H1 (cell line): Measurements from ENCODE around the gene LEPR. TPM values are rescaled to one million over a fixed set of nuclear protein-coding genes. Genes with fewer than 3 reads are reported as not detected.

Source experiments
- CTCF ChIA-PET: fragments of 300-600 bp; sonication (Branson Sonifier 250); formaldehyde crosslinking; loops from one replicate; lab custom pipeline; 2021; ENCODE audit not compliant: partially characterized antibody; lab: Charles Lee
- POLR2A ChIA-PET: fragments of 300-600 bp; sonication (Branson Sonifier 250); formaldehyde crosslinking; loops from one replicate; lab custom pipeline; 2021; ENCODE audit warnings: inconsistent platforms; ENCODE audit not compliant: partially characterized antibody; lab: Charles Lee
- DNase-seq, 2 experiments: peaks; one replicate each; pipeline versions ENCODE4 v3.0.0 to v3.0.0-alpha.2; 2010 to 2022; ENCODE audit warnings: low spot score in 2 of 2, low read depth in 1 of 2, mixed read lengths in 1 of 2
- FAIRE-seq: peaks from 2 replicates; lab custom pipeline; 2011; peaks lifted over from hg19 to GRCh38; lab: Jason Lieb, UNC
- H2AFZ ChIP-seq: 2 replicates; pipeline ENCODE4 v1.8.1; 2012; ENCODE audit warnings: low read length, inconsistent platforms
- H2AK5ac ChIP-seq: 2 replicates; pipeline ENCODE4 v1.6.1; 2013; ENCODE audit warnings: low read depth, low read length
- H2BK120ac ChIP-seq: replicated peaks from 2 replicates; pipeline ENCODE3; 2013; ENCODE audit warnings: low read depth, low read length, inconsistent platforms
- H2BK12ac ChIP-seq: 2 replicates; pipeline ENCODE4 v1.6.1; 2013; ENCODE audit warnings: low read depth, low read length
- H2BK15ac ChIP-seq: 2 replicates; pipeline ENCODE4 v1.6.1; 2013; ENCODE audit warnings: low read length
- H2BK20ac ChIP-seq: 2 replicates; pipeline ENCODE4 v1.6.1; 2013; ENCODE audit warnings: low read length
- H2BK5ac ChIP-seq: 2 replicates; pipeline ENCODE4 v1.6.1; 2013; ENCODE audit warnings: low read depth, low read length
- H3K14ac ChIP-seq: 2 replicates; pipeline ENCODE4 v1.6.1; 2013; ENCODE audit warnings: inconsistent platforms; ENCODE audit not compliant: insufficient read length
- H3K18ac ChIP-seq: 2 replicates; pipeline ENCODE4 v1.6.1; 2013; ENCODE audit warnings: low read length; ENCODE audit errors: extremely low read depth
- H3K23ac ChIP-seq: 2 replicates; pipeline ENCODE4 v1.6.1; 2013; ENCODE audit warnings: inconsistent platforms; ENCODE audit not compliant: insufficient read length
- H3K23me2 ChIP-seq: 2 replicates; pipeline ENCODE4 v1.6.1; 2013; ENCODE audit warnings: low read depth, low read length
- H3K27ac ChIP-seq: 2 replicates; pipeline ENCODE4 v1.6.1; 2011; ENCODE audit warnings: low read depth, low read length, inconsistent platforms
- H3K27me3 ChIP-seq, 4 experiments: replicated peaks in 1 of 4; 1 replicate in 1 of 4; 2 replicates in 3 of 4; pipeline versions ENCODE4 v1.6.1 to v1.8.1; 2011 to 2013; ENCODE audit warnings: low read length in 3 of 4, mild to moderate bottlenecking in 3 of 4, inconsistent platforms in 2 of 4, mixed read lengths in 2 of 4, moderate library complexity in 1 of 4; ENCODE audit not compliant: control insufficient read depth in 3 of 4, insufficient read depth in 3 of 4; ENCODE audit errors: extremely low read depth in 1 of 4
- H3K36me3 ChIP-seq, 4 experiments: 2 replicates each; pipeline versions ENCODE4 v1.6.1 to v1.8.1; 2011 to 2013; ENCODE audit warnings: mild to moderate bottlenecking in 4 of 4, low read length in 3 of 4, moderate library complexity in 2 of 4, control low read depth in 1 of 4, inconsistent platforms in 1 of 4; ENCODE audit not compliant: insufficient read depth in 4 of 4, control insufficient read depth in 2 of 4
- H3K4ac ChIP-seq: replicated peaks from 2 replicates; pipeline ENCODE3; 2013; ENCODE audit warnings: low read length, low read depth, mixed read lengths, inconsistent platforms; ENCODE audit not compliant: insufficient read length
- H3K4me1 ChIP-seq, 4 experiments: replicated peaks in 1 of 4; 1 replicate in 1 of 4; 2 replicates in 3 of 4; pipeline versions ENCODE4 v1.6.1 to v1.8.1; 2011 to 2013; ENCODE audit warnings: low read length in 3 of 4, inconsistent platforms in 2 of 4, mixed read lengths in 1 of 4; ENCODE audit not compliant: insufficient read depth in 4 of 4, control insufficient read depth in 3 of 4
- H3K4me2 ChIP-seq, 2 experiments: 2 replicates each; pipeline versions ENCODE4 v1.6.1 to v1.8.1; 2011 to 2013; ENCODE audit warnings: low read depth in 2 of 2, low read length in 2 of 2, control low read depth in 1 of 2, inconsistent platforms in 1 of 2, mild to moderate bottlenecking in 1 of 2; ENCODE audit not compliant: insufficient read depth in 1 of 2
- H3K4me3 ChIP-seq, 4 experiments: fragments of 200-600, 300-600 bp in 1 of 4; sonication (generic), shearing (Covaris generic), sonication (Bioruptor Twin) in 1 of 4; 2 replicates each; pipeline versions ENCODE4 v1.5.1 to v1.8.1; 2011 to 2016; ENCODE audit warnings: low read length in 4 of 4, low read depth in 3 of 4, control low read depth in 2 of 4, inconsistent platforms in 2 of 4, mild to moderate bottlenecking in 2 of 4, mixed read lengths in 1 of 4, moderate library complexity in 1 of 4; ENCODE audit not compliant: insufficient read depth in 2 of 4; ENCODE audit errors: extremely low read depth in 1 of 4
- H3K56ac ChIP-seq: replicated peaks from 2 replicates; pipeline ENCODE3; 2013; ENCODE audit warnings: low read depth, mild to moderate bottlenecking, mixed read lengths, low read length, inconsistent platforms; ENCODE audit not compliant: insufficient read length
- H3K79me1 ChIP-seq: 2 replicates; pipeline ENCODE4 v1.6.1; 2013; ENCODE audit warnings: low read depth, low read length, control low read depth
- H3K79me2 ChIP-seq, 2 experiments: 2 replicates each; pipeline versions ENCODE4 v1.6.1 to v1.8.1; 2012 to 2013; ENCODE audit warnings: low read length in 2 of 2, mild to moderate bottlenecking in 2 of 2, inconsistent platforms in 1 of 2; ENCODE audit not compliant: insufficient read depth in 2 of 2, control insufficient read depth in 1 of 2
- H3K9ac ChIP-seq, 4 experiments: replicated peaks in 1 of 4; 1 replicate in 1 of 4; 2 replicates in 3 of 4; pipeline versions ENCODE4 v1.6.1 to v1.8.1; 2011 to 2013; ENCODE audit warnings: low read depth in 3 of 4, low read length in 3 of 4, control low read depth in 2 of 4, mild to moderate bottlenecking in 2 of 4, moderate library complexity in 2 of 4, inconsistent platforms in 1 of 4; ENCODE audit errors: extremely low read depth in 1 of 4
- H3K9me3 ChIP-seq, 2 experiments: 2 replicates each; pipeline versions ENCODE4 v1.6.1 to v1.8.1; 2012 to 2013; ENCODE audit warnings: mild to moderate bottlenecking in 2 of 2, moderate library complexity in 2 of 2, control low read depth in 1 of 2, inconsistent platforms in 1 of 2, low read depth in 1 of 2, low read length in 1 of 2, mixed read lengths in 1 of 2; ENCODE audit not compliant: insufficient read depth in 2 of 2
- H4K20me1 ChIP-seq, 2 experiments: replicated peaks in 1 of 2; 2 replicates each; pipeline versions ENCODE3 to v1.8.1; 2011 to 2013; ENCODE audit warnings: inconsistent platforms in 2 of 2, low read length in 2 of 2, mild to moderate bottlenecking in 1 of 2; ENCODE audit not compliant: insufficient read depth in 2 of 2, control insufficient read depth in 1 of 2
- H4K5ac ChIP-seq: 2 replicates; pipeline ENCODE4 v1.6.1; 2013; ENCODE audit warnings: low read length, low read depth, mixed read lengths, inconsistent platforms; ENCODE audit not compliant: insufficient read length
- H4K8ac ChIP-seq: 2 replicates; pipeline ENCODE4 v1.8.0; 2013; ENCODE audit warnings: mild to moderate bottlenecking, moderate library complexity, low read length, inconsistent platforms; ENCODE audit not compliant: insufficient read depth; ENCODE audit errors: extremely low read depth
- H4K91ac ChIP-seq: replicated peaks from 2 replicates; pipeline ENCODE3; 2013; ENCODE audit warnings: low read length, mixed read lengths, inconsistent platforms; ENCODE audit not compliant: insufficient read length
- WGBS, 2 experiments: shearing (Covaris generic) in 1 of 2; methylation state at CpG; one replicate each; pipeline versions ENCODE4 v1.1.6 to v1.1.7; 2013 to 2015; ENCODE audit warnings: low lambda C conversion rate in 2 of 2, mixed read lengths in 2 of 2, inconsistent platforms in 1 of 2, low coverage in 1 of 2, missing lambda C conversion rate in 1 of 2; ENCODE audit not compliant: insufficient replicate concordance in 2 of 2, insufficient coverage in 1 of 2, insufficient read length in 1 of 2; ENCODE audit errors: extremely low coverage in 1 of 2, missing lambda C conversion rate in 1 of 2; 5-methylcytosine and 5-hydroxymethylcytosine counted together
- polyA plus RNA-seq, 7 experiments: library from polyadenylated mRNA; depleted of rRNA in 3 of 7; stranded (reverse) in 5 of 7; unstranded in 2 of 7; fragments of >200 nt in 5 of 7; fragments of 200-250 nt in 2 of 7; gene quantifications; 1 replicate in 5 of 7; 2 replicates in 1 of 7; 4 replicates in 1 of 7; pipeline versions ENCODE4 v1.2.1 to v1.2.3, GENCODE V29; 2011 to 2013; ENCODE audit warnings: missing spikeins in 2 of 7, mixed read lengths in 2 of 7
- total RNA-seq: library from RNA; stranded (reverse); fragmentation: NEBNext Ultra II Directional; extraction: Animal tissue kit (Norgen Biotek cat#: 25700); gene quantifications from 2 replicates; pipeline ENCODE4 v1.2.1, GENCODE V29; 2021

LEPR gene
- total and polyA plus RNA-seq, 2 of the 8 experiments (the other 6 are each of a cell fraction or from before 2014, with no cell fraction given) = 1.3 to 3.9 TPM

- ChIA-PET POLR2A (no interaction called here), CTCF (interaction anchor here (1.0 to 1.8 kb wide), 2 partner anchors 14 to 15 kb away, joined by 3 to 5 read pairs; no protein-coding TSS in a partner anchor)
- no peak overlapping the region for H3K56ac ChIP-seq
- H3K4me1 ChIP-seq = peaks cover 0 to 11% (median 7%) of the 10 kb centered on the region in 4 experiments; a peak in 6 of 7 replicates
- no peaks in the 10 kb centered on the region for H4K20me1 ChIP-seq
- no peak overlapping the region for H4K91ac ChIP-seq
- H4K5ac ChIP-seq = no peak overlapping the region
- peaks cover 1% of the 10 kb centered on the region; the same call in 1 of the 2 replicates for H3K23me2 ChIP-seq
- H3K18ac ChIP-seq = no peak overlapping the region
- H3K79me2 ChIP-seq = no peaks in the 10 kb centered on the region
- no peak overlapping the region for H2BK20ac ChIP-seq
- H3K4me2 ChIP-seq = peak overlapping the region; percentile 60 to 65; a peak in 3 of 4 replicates
- H3K4ac ChIP-seq = no peak overlapping the region
- no peaks in the 10 kb centered on the region; a peak in 1 of 8 replicates for H3K36me3 ChIP-seq
- H4K8ac ChIP-seq = no peak overlapping the region
- H2BK5ac ChIP-seq = no peak overlapping the region
- no peak overlapping the region for H2BK15ac ChIP-seq
- no peak overlapping the region for H2BK12ac ChIP-seq
- no peak overlapping the region for H3K23ac ChIP-seq
- peak overlapping the region in 2 of 4 experiments; percentile 25 to 32; a peak in 1 of 8 replicates for H3K4me3 ChIP-seq
- no peak overlapping the region for H2AFZ ChIP-seq
- no peak overlapping the region for H3K14ac ChIP-seq
- H3K79me1 ChIP-seq = no peaks in the 10 kb centered on the region
- no peak overlapping the region for H3K27ac ChIP-seq
- peak; percentile 84 for FAIRE-seq
- no peak overlapping the region; a peak in 1 of 7 replicates for H3K9ac ChIP-seq
- no peaks in the 10 kb centered on the region; a peak in 1 of 7 replicates for H3K27me3 ChIP-seq
- WGBS, 2 experiments = 48% methylated on average over 2 of the region's 5 CpGs; no CpG with 5 or more reads in 1 of the 2 experiments
- DNase-seq = no peak
- H3K9me3 ChIP-seq = peaks cover 0 to 9% of the 10 kb centered on the region in 2 experiments; a peak in 1 of 4 replicates
- no peak overlapping the region for H2AK5ac ChIP-seq
- H2BK120ac ChIP-seq = no peak overlapping the region
Measured at GRCh38 chr1:65444128-65444640, 23.7 kb downstream of the LEPR start.
